Thoracic aorta (tissue), 2 donors: ENCODE measurements around the gene CSAG3. TPM values are rescaled to one million over a fixed set of nuclear protein-coding genes. Genes with fewer than 3 reads are reported as not detected.
"Not testable (repeated sequence)": the region's sequence is repeated elsewhere in the genome, so short reads cannot be mapped to it uniquely, and the experiment has no call there.

Experiments
- ATAC-seq: fragments of 150-250 bp; one replicate; pipeline ENCODE4 v1.8.0; 2017; ENCODE audit warnings: low read depth; ENCODE audit not compliant: insufficient number of reproducible peaks, low FRiP score
- DNase-seq: peaks from one replicate; pipeline ENCODE4 v3.0.0-alpha.2; 2020; ENCODE audit warnings: low spot score
- H3K27ac ChIP-seq, 2 donors: fragments of 200-600 bp; sonication (generic); 1 replicate in 1 of 2; 2 replicates in 1 of 2; pipeline ENCODE4 v1.5.1; 2016; ENCODE audit warnings: mild to moderate bottlenecking in 2 of 2, moderate library complexity in 2 of 2
- H3K27me3 ChIP-seq: fragments of 200-600 bp; sonication (generic); replicated peaks from 2 replicates; pipeline ENCODE4 v1.6.0; 2016; ENCODE audit warnings: mild to moderate bottlenecking; ENCODE audit not compliant: insufficient read depth
- H3K36me3 ChIP-seq: fragments of 200-600 bp; sonication (generic); one replicate; pipeline ENCODE4 v1.5.1; 2016
- H3K4me1 ChIP-seq, 2 donors: fragments of 200-600 bp; sonication (generic); 1 replicate in 1 of 2; 2 replicates in 1 of 2; pipeline versions ENCODE4 v1.5.1 to v1.6.0; 2016; ENCODE audit warnings: low read depth in 2 of 2, mild to moderate bottlenecking in 1 of 2; ENCODE audit not compliant: control insufficient read depth in 1 of 2
- H3K4me3 ChIP-seq: fragments of 200-600 bp; sonication (generic); 2 replicates; pipeline ENCODE4 v1.5.1; 2016; ENCODE audit warnings: mild to moderate bottlenecking
- H3K9me3 ChIP-seq: fragments of 200-600 bp; sonication (generic); 2 replicates; pipeline ENCODE4 v1.5.1; 2016
- CTCF ChIP-seq: fragments of 200-600 bp; sonication (generic); IDR thresholded peaks from one replicate; pipeline ENCODE4 v1.5.1; 2019; ENCODE audit warnings: antibody characterized with exemption
- total RNA-seq, 2 donors: library from RNA; depleted of rRNA; stranded (reverse); fragments of >200 nt; gene quantifications; one replicate each; pipeline versions ENCODE4 v1.1.0 to v1.2.3, GENCODE V29; 2016

Gene CSAG3
- total RNA-seq, 2 donors from 2014 or later, result not detected

GRCh38 chrX:152735101-152735500 lies 23.9 kb upstream of the CSAG3 start:
- H3K27ac ChIP-seq, result no peak overlapping the region
- no peaks in the 10 kb centered on the region for H3K27me3 ChIP-seq
- H3K4me1 ChIP-seq, result no peaks in the 10 kb centered on the region
- TF ChIP-seq CTCF, result no peak
- ATAC-seq (no peak), DNase-seq (no peak)
- H3K4me3 ChIP-seq, result no peak overlapping the region
- H3K36me3 ChIP-seq, result no peaks in the 10 kb centered on the region
- H3K9me3 ChIP-seq, result no peaks in the 10 kb centered on the region

- no peaks in the 10 kb centered on the region for H3K4me1 ChIP-seq
- ATAC-seq, result no peak
- no peaks in the 10 kb centered on the region for H3K27me3 ChIP-seq
- no peak for DNase-seq
- no peak overlapping the region for H3K4me3 ChIP-seq
- no peaks in the 10 kb centered on the region for H3K9me3 ChIP-seq
- H3K27ac ChIP-seq, result no peak overlapping the region
- no peaks in the 10 kb centered on the region for H3K36me3 ChIP-seq
- no peak for TF ChIP-seq CTCF
Observed at GRCh38 chrX:152735860-152736511, 23.0 kb upstream of the CSAG3 start.

GRCh38 chrX:152736528-152736927 lies 22.5 kb upstream of the CSAG3 start:
- not testable (repeated sequence) for H3K27me3 ChIP-seq, ATAC-seq

GRCh38 chrX:152738560-152738959 lies 20.5 kb upstream of the CSAG3 start:
- ATAC-seq (no peak), DNase-seq (no peak)
- H3K27ac ChIP-seq, result no peak overlapping the region
- H3K27me3 ChIP-seq, result no peaks in the 10 kb centered on the region
- no peaks in the 10 kb centered on the region for H3K36me3 ChIP-seq
- TF ChIP-seq CTCF, result no peak
- H3K9me3 ChIP-seq, result no peaks in the 10 kb centered on the region
- H3K4me1 ChIP-seq, result no peaks in the 10 kb centered on the region
- H3K4me3 ChIP-seq, result no peak overlapping the region

More at GRCh38 chrX:152736528-152736927, 22.5 kb upstream of the CSAG3 start:
- H3K36me3 ChIP-seq, DNase-seq, H3K4me1 ChIP-seq, H3K4me3 ChIP-seq, H3K27ac ChIP-seq, H3K9me3 ChIP-seq: not testable (repeated sequence)

- not testable (repeated sequence) for H3K4me3 ChIP-seq, H3K9me3 ChIP-seq, ATAC-seq, H3K27me3 ChIP-seq, H3K4me1 ChIP-seq, H3K36me3 ChIP-seq, H3K27ac ChIP-seq, DNase-seq
Observed at GRCh38 chrX:152753686-152754650, 5.0 kb upstream of the CSAG3 start, which contains the start of gene MAGEA2. Gene MAGEA2 (minus strand): TSS chrX:152753842. CDS start chrX:152751363, 2,479 bp downstream.

GRCh38 chrX:152754871-152755270 lies 4.1 kb upstream of the CSAG3 start:
- H3K4me3 ChIP-seq, ATAC-seq, DNase-seq, H3K4me1 ChIP-seq, H3K27me3 ChIP-seq, H3K36me3 ChIP-seq, H3K9me3 ChIP-seq, H3K27ac ChIP-seq: not testable (repeated sequence)

GRCh38 chrX:152759544-152759943 lies 526 bp downstream of the CSAG3 start:
- not testable (repeated sequence) for H3K27ac ChIP-seq, ATAC-seq, H3K36me3 ChIP-seq, DNase-seq, H3K4me1 ChIP-seq, H3K9me3 ChIP-seq, H3K4me3 ChIP-seq, H3K27me3 ChIP-seq

GRCh38 chrX:152761582-152761981 lies 2.6 kb downstream of the CSAG3 start:
- H3K27ac ChIP-seq, H3K4me1 ChIP-seq, DNase-seq, H3K36me3 ChIP-seq, H3K27me3 ChIP-seq, H3K4me3 ChIP-seq, H3K9me3 ChIP-seq, ATAC-seq: not testable (repeated sequence)

- H3K4me1 ChIP-seq, H3K36me3 ChIP-seq, DNase-seq, H3K27me3 ChIP-seq, H3K9me3 ChIP-seq, H3K4me3 ChIP-seq, ATAC-seq, H3K27ac ChIP-seq: not testable (repeated sequence)
Observed at GRCh38 chrX:152766562-152766961, 7.5 kb downstream of the CSAG3 start.
